Activated gamma-delta T cell treated with Interleukin-2 at 50 U/mL for 16 hours (primary cell): Measurements from ENCODE around the gene CACNA2D4.

Experiments
- DNase-seq: peaks from one replicate; pipeline ENCODE4 v3.0.0-alpha.2; 2020

Gene CACNA2D4

GRCh38 chr12:1934068-1934467 lies 15.6 kb upstream of the CACNA2D4 start:
- DNase-seq = no peak

DNA sequence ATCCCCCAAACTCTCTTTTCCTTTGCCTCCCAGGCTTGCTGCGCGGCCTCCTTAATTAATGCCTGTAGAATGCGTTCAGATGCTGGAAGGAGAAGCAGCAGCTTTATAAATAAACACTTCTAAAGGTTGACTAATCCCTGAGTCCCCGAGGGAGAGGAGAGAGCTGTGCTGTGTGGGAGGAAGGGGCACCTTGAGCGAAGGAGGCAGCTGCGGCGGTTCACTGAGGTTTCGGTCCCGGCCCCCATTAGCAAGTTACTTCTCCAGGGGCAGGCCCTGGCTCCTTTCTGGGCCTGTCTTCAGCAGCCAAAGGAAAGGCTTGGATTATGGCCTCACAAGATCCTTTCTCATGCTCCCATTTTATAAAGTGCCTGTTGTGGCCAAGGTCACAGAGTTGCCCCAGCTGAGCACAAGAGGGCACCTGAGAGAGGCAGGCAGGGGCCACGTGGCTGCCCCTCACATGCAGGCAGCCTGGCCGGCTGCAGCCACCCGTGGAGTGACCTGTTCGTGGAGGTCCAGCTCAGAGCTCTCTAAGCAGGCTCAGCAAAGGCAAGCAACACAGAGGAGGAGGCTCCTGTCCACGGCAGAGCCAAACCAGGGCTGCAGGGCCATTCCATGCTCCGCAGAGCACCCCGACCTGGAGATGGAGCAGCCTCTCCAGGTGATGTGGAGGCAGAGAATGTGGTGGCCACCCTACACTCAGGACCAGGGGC lies 15.0 kb upstream of the CACNA2D4 start:
- no peak for DNase-seq

- DNase-seq = no peak
These were observed 13.9 kb upstream of the CACNA2D4 start for GRCh38 chr12:1932264-1932777.

DNA sequence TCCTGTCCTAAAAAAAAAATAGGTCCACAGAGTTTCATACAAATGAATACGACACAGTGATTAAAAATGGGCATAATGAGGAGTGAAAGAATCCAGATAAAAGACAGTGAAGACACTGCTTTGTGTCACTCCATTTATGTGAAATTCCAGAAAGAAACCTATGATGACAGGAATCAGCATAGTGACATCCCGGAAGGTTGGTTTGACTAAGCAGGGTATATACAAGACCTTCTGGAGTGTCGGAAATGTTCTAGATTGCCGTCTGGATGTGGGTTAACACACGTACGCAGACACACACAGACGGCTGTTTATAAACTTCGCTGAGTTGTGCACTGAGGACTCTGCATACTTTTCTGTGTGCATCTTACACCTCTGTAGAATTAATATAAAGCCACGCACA lies 13.2 kb upstream of the CACNA2D4 start:
- DNase-seq = no peak

DNA sequence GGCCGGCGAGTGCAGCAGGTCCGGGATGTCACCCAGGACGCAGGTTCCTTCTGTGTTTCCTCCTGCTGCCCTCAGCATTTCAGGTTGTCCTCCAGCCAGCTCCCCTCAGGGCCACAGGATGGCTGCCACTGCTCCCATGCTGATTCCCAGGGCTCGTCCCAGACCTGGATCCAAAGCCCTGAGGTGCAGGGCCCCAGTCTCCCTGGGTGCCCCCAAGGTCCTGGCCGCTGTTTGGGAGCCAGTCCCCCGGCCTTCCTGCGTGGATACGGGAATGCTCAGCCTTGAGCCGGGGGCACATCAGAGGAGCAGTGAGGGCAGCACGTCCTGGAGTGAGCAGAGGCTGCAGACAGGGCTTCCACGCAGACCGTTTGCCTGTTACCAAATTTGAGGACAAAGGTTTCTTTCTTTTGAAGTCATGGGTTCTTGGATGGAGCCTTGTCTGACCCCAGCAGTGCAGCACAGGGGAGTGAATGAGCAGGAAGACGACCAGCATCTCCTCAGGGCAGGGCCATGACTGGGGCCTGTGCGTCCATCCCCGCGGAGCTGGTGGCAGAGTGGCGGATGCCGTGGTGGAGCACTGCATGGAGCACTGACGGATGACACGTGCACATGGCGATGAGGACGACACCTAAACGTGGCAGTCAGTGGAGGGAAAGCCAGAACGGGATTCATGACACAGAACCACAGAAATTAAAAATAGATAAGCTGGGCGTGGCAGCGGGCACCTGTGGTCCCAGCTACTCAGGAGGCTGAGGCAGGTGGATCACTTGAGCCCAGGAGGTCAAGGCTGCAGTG lies 12.5 kb upstream of the CACNA2D4 start:
- no peak for DNase-seq

DNA sequence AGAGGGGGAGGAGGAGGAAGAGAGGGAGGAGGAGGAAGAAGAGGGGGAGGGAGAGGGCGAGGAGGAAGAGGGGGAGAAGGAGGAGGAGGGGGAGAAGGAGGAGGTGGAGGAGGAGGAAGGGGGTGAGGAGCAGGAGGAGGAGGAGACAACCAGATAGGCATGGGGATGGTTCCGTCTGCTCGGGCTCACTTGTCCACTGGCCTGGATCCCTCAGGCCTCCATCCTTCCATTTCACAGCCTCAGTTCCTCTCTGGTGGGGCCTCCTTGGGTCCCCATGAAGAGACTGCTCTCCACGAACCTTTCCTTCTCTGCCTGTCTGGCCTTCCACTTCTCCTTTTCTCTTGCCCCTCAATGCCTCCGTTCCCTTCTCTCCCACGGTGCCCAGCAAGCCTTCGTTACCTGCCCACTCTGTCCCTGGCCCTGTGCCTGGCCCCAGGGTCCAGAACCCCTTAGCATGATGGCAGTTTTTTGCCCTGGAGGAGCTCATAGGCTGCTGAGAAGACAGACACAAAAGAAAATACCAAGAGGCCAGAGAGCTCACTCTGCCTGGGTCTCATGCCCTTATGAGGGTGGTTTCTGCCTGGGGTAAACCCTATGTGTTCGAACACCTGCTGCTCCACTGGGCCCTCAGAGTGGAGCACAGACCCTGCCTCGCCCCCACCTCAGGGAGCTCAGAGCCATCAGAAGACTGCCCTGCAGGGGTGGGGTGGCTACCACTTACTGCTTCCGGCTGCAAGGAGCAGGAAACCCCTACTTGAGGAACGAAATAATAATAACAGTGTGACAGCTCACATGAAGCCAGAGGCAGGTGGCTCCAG lies 11.7 kb upstream of the CACNA2D4 start:
- DNase-seq = no peak

DNA sequence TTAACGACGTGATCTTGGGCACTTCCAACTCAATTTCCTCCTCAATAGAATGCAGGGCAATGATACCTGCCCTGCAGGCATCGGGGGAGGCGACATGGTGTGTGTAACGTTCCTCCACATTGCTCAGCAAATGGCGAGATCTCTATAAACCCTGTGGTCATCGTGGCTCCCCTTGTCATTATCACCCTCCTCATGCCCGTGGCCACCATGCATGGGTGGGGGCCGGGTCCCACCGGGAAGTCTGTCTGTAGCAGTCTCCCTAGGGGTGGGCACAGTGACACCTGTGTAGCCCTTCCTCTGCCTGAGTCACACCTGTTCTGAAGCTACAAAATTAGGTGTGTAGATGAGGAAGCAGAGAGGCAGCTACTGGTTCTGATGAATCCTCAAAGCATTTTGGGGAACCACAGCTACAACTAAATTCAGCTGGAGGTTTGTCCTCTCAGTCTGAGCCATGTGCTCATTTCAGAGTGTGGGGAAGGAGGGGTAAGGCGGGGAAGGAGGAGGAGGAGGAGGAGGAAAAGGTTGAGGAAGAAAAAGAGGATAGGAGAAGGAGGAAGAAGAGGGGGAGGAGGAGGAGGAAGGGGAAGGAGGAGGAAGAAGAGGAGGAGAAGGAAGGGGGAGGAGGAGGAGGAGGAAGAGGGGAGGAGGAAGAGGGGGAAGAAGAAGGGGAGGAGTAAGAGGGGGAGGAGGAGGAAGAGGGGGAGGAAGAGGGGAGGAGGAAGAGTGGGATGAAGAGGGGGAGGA lies 11.0 kb upstream of the CACNA2D4 start:
- DNase-seq = no peak

DNA sequence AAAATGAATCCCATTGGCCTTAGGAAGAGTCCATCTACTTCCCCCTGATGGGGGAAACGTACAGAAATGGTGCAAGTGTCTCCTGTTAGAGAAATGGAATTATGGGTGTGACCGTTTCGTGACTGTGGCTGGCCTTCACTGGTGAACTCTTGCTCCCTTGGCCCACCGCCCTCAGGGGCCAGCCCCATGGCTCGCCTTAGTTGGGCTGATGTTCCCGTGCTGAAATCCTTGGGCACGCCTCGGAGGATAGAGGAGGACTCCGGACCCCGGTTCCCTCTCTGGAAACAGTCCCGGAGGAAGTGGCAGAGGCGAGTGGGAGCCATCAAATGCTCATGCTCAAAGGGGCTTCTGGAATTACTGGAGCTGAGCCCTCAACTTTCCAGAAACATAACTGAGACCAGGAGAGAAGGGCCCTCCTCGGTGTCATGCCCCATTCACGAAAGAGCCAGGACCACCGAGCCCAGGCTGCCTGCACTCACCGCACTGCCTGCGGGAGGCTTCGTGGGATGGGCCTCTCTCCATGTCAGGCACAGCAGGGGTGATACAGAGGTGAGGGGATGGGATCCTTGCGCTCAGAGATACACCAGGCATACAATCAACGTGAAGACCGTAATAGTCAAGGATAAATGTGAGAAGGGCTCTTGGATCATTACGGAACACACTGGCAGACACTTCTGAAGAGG lies 10.1 kb upstream of the CACNA2D4 start:
- DNase-seq = no peak

DNA sequence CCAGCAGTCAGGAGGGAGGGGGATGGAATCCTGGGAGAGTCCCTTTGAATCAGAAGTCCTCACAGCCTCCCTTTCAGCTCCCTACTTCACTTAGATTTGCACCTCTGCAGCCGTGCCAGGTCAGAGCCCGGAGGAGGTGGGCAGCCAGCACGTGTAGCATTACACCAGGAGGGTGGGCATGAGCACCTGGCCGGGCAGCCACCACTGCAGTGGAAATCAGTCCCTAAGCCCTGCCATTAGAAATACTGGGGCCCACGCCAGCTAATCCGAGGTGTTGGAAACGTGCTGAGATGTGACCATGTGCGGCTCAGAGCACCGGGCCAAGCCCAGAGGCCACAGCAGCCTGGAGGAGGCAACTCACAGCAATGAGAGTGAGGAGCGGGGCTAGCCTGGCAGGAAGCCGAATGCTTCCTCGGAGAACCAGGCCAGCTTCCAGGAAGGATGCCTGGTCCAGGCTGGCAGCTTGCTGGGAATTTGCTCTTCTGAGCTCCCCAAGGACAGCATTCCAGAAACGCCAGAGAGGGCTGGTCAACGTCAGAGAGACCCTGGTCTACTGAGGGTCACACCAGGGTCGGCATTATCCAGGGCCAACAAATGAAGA lies 9.4 kb upstream of the CACNA2D4 start:
- no peak for DNase-seq

- no peak for DNase-seq
These were observed 8.7 kb upstream of the CACNA2D4 start for GRCh38 chr12:1927051-1927680.

- DNase-seq = no peak
These were observed 7.8 kb upstream of the CACNA2D4 start for GRCh38 chr12:1926251-1926657.

- DNase-seq = no peak
These were observed 7.2 kb upstream of the CACNA2D4 start for GRCh38 chr12:1925684-1926006.

GRCh38 chr12:1924996-1925683 lies 6.7 kb upstream of the CACNA2D4 start:
- DNase-seq = no peak

- no peak for DNase-seq
These were observed 4.5 kb upstream of the CACNA2D4 start for GRCh38 chr12:1922985-1923384.

DNA sequence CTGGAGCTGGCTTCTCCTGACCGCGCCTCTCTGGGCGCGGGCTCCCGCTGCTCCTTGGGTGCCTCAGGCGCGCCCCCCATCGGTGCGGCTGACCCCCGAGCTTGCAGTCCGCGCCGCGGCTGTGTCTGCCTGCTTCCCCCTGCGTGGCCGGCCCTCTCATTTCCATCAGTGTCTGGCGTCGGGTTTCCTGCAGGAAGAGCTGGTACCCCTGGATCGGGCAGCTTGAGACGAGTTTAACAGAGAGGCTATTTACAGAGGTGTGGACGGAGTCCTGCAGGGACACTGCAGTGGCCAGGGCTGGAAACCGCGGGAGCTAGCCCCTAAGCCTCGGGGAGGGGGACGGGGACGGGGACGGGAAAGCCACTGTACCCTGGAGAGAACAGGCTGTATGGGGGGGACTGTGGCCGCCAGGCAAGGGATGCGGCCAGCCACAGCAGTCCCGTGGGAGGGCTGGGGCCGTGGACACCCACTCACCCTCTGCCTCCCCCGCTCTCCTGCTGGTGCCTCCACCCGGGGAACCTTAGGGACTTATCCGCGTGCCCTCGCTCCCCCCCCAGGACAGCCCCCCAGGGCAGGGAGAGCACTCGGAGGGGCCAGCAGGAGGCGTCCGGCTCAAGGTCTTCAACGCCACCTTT lies 3.7 kb upstream of the CACNA2D4 start:
- DNase-seq = no peak

DNA sequence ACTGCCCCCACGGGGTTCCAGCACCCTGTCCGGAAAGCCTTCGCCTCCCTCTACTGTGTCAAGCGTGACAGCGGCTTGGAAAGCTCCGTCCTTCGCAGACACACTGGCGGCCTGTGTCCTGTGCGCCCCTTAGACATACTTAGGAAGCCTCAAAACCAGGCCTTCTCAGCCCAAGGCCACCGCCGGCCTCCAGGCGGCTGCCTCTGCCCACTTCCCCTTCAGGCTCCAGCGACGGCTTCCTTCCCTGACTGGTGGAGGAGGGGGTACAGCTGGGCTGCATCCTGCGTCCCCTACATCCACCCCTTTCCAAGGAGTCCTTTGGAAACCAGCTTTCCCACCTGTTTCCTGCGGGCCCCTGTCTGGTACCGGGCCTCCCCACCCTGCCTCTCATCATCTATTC lies 2.5 kb upstream of the CACNA2D4 start:
- no peak for DNase-seq

- no peak for DNase-seq
These were observed 2.0 kb upstream of the CACNA2D4 start for GRCh38 chr12:1920436-1920835.

- DNase-seq = no peak
These were observed 1.3 kb upstream of the CACNA2D4 start for GRCh38 chr12:1919763-1920162.

- DNase-seq = no peak
These were observed 832 bp upstream of the CACNA2D4 start for GRCh38 chr12:1919284-1919683.

DNA sequence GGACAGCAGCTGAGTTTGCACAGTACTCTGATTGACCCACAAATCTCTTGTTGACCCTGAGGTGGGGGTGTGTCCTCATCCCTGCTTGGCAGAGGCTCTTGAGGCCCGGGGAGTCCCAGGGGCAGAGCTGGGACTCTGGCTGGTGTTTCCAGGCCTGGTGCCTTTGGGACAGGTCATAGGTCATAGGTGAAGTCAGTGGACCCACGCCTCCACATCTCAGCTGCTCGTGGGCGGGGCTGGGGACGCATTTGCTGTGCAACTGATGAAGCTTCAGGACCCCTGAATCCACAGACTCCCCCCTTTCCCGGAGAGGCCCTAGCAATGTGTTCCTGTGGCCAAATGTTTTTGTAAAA lies 408 bp upstream of the CACNA2D4 start:
- DNase-seq = no peak
